Astrocyte (in vitro differentiated cells and primary cell): ENCODE measurements around the gene ZNF132.

ENCODE experiments used
- CTCF ChIP-seq: IDR thresholded peaks from 2 replicates; pipeline ENCODE4 v1.5.1; 2011; ENCODE audit warnings: low read depth, mild to moderate bottlenecking, inconsistent platforms, low read length, moderate library complexity; ENCODE audit not compliant: insufficient read depth
- EZH2 ChIP-seq: IDR thresholded peaks from 2 replicates; pipeline ENCODE4 v1.6.1; 2012; ENCODE audit warnings: mild to moderate bottlenecking, low read length, inconsistent platforms; ENCODE audit not compliant: insufficient read depth

GRCh38 chr19:58396691-58397532 is 43.0 kb downstream of the ZNF132 start:
- TF ChIP-seq CTCF: no peak
- TF ChIP-seq EZH2: no peak
